ENCODE data around the gene PRRG3. TPM values are rescaled to one million over a fixed set of nuclear protein-coding genes. Genes with fewer than 3 reads are reported as not detected.

PRRG3 gene
- total RNA-seq, result not detected
- polyA plus RNA-seq (2013, experiment 1 of 2), result not detected
- polyA plus RNA-seq (2013, experiment 2 of 2), result 0.38 TPM
- 0 to 0.15 (median 0) reads per million in 172 experiments for total RNA-seq

DNA sequence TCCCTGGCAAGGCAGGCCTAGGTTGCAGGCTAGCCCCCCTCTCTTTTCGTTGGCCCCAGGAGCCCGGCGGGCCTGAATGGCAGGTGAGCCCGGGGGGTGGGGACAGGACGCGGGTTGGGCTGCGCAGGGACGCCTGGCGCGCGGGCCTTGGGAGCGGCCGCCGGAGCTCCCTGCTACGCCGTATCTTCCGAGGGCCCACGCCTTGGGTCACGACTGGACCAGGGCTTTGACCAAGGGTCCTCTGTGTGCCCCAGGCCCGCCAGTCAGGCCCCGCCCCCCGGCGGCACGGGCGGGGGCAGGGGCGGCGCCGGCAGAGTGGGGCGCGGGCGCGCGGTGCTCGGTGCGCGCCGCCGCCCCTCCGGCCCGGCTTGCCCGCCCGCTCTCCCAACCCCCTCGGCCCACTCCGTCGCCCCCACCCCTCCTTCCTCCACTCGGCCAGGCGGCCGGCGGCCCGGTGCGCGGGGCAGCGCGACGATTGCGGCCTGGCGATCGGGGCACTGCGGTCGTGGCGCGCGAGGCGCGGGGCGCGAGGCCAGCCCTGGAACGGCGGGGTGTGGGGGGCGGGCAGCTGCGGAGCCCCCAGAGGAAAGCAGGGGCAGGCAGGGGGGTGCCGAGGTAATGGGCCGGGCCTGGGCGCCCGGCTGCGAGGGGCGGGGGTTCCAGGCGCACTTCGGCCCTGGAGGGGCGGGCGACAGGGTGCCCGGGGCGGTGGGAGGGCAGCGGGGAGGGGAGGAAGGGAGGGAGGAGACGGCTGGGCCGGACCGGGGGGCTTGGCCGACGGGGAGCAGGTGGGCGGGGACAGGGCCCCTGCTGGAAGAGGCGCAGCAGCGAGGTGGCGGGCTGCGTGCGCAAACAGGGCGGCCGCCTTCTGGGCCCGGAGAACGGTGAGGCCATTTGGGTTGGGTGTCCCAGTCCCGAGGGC lies at the start of gene PRRG3:
PRRG3 (plus strand) TSS at position 798 of the 922 bp plus-strand sequence. CDS start 3,357 bp downstream, outside the sequence.
- ChIA-PET CTCF (no interaction called here), POLR2A (no interaction called here)
- TF ChIP-seq, protein P1, sequence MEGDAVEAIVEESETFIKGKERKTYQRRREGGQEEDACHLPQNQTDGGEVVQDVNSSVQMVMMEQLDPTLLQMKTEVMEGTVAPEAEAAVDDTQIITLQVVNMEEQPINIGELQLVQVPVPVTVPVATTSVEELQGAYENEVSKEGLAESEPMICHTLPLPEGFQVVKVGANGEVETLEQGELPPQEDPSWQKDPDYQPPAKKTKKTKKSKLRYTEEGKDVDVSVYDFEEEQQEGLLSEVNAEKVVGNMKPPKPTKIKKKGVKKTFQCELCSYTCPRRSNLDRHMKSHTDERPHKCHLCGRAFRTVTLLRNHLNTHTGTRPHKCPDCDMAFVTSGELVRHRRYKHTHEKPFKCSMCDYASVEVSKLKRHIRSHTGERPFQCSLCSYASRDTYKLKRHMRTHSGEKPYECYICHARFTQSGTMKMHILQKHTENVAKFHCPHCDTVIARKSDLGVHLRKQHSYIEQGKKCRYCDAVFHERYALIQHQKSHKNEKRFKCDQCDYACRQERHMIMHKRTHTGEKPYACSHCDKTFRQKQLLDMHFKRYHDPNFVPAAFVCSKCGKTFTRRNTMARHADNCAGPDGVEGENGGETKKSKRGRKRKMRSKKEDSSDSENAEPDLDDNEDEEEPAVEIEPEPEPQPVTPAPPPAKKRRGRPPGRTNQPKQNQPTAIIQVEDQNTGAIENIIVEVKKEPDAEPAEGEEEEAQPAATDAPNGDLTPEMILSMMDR (IDR thresholded peaks at IDR 0.05), result no peak
- Mint-ChIP-seq H3K27me3 (peaks cover 24% of the 10 kb centered on the region), H3K4me1 (ENCODE audit: low read depth) (no peaks in the 10 kb centered on the region), H3K36me3 (ENCODE audit: low read depth) (no peaks in the 10 kb centered on the region), H3K27ac (no peak within 1 kb of the TSS), H3K4me3 (no peak within 1 kb of the TSS), H3K9me3 (no peaks in the 10 kb centered on the region)
- no peak for ATAC-seq (ENCODE audit: poor library complexity)
- no peak for DNase-seq
- Histone ChIP-seq H3K4me3 (ENCODE audit: low read length) (no peak within 1 kb of the TSS), H3K4me1 (ENCODE audit: insufficient read depth, low read length) (no peaks in the 10 kb centered on the region), H3K36me3 (ENCODE audit: insufficient read depth, low read length) (no peaks in the 10 kb centered on the region), H3K9me3 (ENCODE audit: control insufficient read depth in 1 of 2, insufficient read depth in 1 of 2, low read length in 2 of 2) (no peaks in the 10 kb centered on the region), H3K27ac (ENCODE audit: low read depth in 1 of 2, low read length in 2 of 2) (no peak within 1 kb of the TSS), H3K27me3 (ENCODE audit: control insufficient read depth in 1 of 2, insufficient read depth in 2 of 2, low read length in 2 of 2) (no peaks in the 10 kb centered on the region)
- intact Hi-C loops (cut with DNase I, micrococcal nuclease), result no loop called here

DNA sequence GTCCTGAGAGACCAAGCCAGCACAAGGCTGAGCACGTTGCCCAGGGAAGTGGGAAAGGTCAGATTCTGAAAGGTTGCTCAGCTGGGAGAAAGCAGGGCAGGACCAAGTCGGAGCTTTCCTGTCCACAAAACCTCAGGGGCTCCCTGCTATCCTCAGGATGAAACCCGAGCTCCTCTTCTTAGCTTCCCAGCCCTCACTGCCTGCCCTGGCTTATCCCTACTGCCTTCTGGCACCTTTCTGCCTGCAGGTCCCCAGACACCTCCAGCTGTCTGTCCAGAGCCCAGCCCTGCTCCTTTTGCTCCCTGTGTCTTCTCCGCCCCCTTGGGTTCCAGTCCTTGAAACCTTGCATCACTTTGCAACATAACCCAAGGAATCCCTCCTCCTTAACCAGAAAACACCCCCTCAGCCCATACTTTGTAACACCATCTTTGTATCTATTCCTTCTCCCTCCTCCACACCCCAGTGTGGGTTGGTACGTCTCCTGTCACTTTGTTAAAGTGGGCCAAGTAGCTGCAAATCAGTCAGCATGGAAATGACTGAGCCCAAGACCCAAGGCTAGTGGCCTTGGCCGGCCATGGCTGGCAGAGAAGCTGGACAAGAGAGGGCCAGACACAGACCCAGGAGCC lies 20.0 kb upstream of the PRRG3 start:
- no peaks in the 10 kb centered on the region for H3K9me3 Mint-ChIP-seq
- no peaks in the 10 kb centered on the region for H3K27me3 ChIP-seq (ENCODE audit: control insufficient read depth in 1 of 2, insufficient read depth in 2 of 2, low read length in 2 of 2)
- H3K4me1 ChIP-seq (ENCODE audit: insufficient read depth, low read length), result no peaks in the 10 kb centered on the region
- no peak overlapping the region for H3K4me3 Mint-ChIP-seq
- intact Hi-C loops (cut with DNase I, micrococcal nuclease), result no loop called here
- H3K27ac ChIP-seq (ENCODE audit: low read depth in 1 of 2, low read length in 2 of 2), result no peak overlapping the region
- no peak for ATAC-seq (ENCODE audit: poor library complexity)
- no peaks in the 10 kb centered on the region for H3K36me3 ChIP-seq (ENCODE audit: insufficient read depth, low read length)
- CTCF ChIA-PET, result no interaction called here
- H3K9me3 ChIP-seq (ENCODE audit: control insufficient read depth in 1 of 2, insufficient read depth in 1 of 2, low read length in 2 of 2), result no peaks in the 10 kb centered on the region
- no peak overlapping the region for H3K4me3 ChIP-seq (ENCODE audit: low read length)
- H3K27me3 Mint-ChIP-seq, result no peaks in the 10 kb centered on the region
- H3K36me3 Mint-ChIP-seq (ENCODE audit: low read depth), result no peaks in the 10 kb centered on the region
- TF ChIP-seq, protein P1 (IDR thresholded peaks at IDR 0.05), result no peak
- no peak for DNase-seq
- H3K27ac Mint-ChIP-seq, result no peak overlapping the region
- H3K4me1 Mint-ChIP-seq (ENCODE audit: low read depth), result no peaks in the 10 kb centered on the region
- POLR2A ChIA-PET, result no interaction called here

DNA sequence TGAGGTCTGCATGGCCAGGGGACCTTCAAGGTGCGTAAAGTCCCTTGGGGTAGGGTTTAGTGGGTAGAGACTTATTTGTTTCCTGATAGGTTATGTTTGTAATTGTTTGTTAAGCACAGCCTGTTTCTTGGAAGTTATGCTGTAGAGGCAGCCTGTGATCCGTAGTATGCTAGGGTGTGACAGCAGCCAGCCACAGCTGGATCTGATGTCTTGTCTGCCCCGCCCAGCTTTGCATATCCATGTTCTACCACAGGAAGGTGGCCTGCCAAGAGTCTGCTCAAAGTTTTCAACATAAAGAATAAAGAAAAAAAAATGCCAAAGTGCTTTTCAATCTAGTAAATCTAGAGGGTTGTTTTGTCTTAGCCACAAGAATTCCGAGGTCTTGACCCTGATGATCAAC lies 19.1 kb upstream of the PRRG3 start:
- Mint-ChIP-seq H3K4me1 (ENCODE audit: low read depth) (no peaks in the 10 kb centered on the region), H3K27me3 (peaks cover 4% of the 10 kb centered on the region), H3K27ac (no peak overlapping the region), H3K4me3 (no peak overlapping the region), H3K9me3 (no peaks in the 10 kb centered on the region), H3K36me3 (ENCODE audit: low read depth) (no peaks in the 10 kb centered on the region)
- H3K36me3 ChIP-seq (ENCODE audit: insufficient read depth, low read length), result no peaks in the 10 kb centered on the region
- no peak overlapping the region for H3K27ac ChIP-seq (ENCODE audit: low read depth in 1 of 2, low read length in 2 of 2)
- POLR2A ChIA-PET, result no interaction called here
- H3K4me1 ChIP-seq (ENCODE audit: insufficient read depth, low read length), result no peaks in the 10 kb centered on the region
- intact Hi-C loops (cut with DNase I, micrococcal nuclease), result no loop called here
- CTCF ChIA-PET, result no interaction called here
- no peak overlapping the region for H3K4me3 ChIP-seq (ENCODE audit: low read length)
- DNase-seq (no peak), ATAC-seq (ENCODE audit: poor library complexity) (no peak)
- no peaks in the 10 kb centered on the region for H3K27me3 ChIP-seq (ENCODE audit: control insufficient read depth in 1 of 2, insufficient read depth in 2 of 2, low read length in 2 of 2)
- TF ChIP-seq, protein P1 (IDR thresholded peaks at IDR 0.05), result no peak
- no peaks in the 10 kb centered on the region for H3K9me3 ChIP-seq (ENCODE audit: control insufficient read depth in 1 of 2, insufficient read depth in 1 of 2, low read length in 2 of 2)
